ENCODE results near the gene XYLB. TPM values are rescaled to one million over a fixed set of nuclear protein-coding genes. Genes with fewer than 3 reads are reported as not detected.

Gene XYLB
- total RNA-seq, 4 donors from 2014 or later, result 3.1 to 6.6 (median 4.1) TPM

- Histone ChIP-seq H3K36me3 (no peaks in the 10 kb centered on the region), H3K4me3 (no peak overlapping the region), H3K27ac (no peak overlapping the region), H3K4me1 (no peaks in the 10 kb centered on the region), H3K9me3 (no peaks in the 10 kb centered on the region), H3K27me3 (no peaks in the 10 kb centered on the region)
- TF ChIP-seq POLR2A (IDR thresholded peaks at IDR 0.05) (no peak), EP300 (IDR thresholded peaks at IDR 0.05) (no peak), CTCF (IDR thresholded peaks at IDR 0.05) (no peak)
- WGBS, 2 donors, result 80 to 86% methylated on average over 5 of the region's 5 CpGs
- DNase-seq (ENCODE audit: low spot score in 2 of 2), result no peak
Measured at GRCh38 chr3:38313263-38313662, 33.3 kb upstream of the XYLB start.

GRCh38 chr3:38313695-38314094, 32.9 kb upstream of the XYLB start:
- H3K27me3 ChIP-seq, result no peaks in the 10 kb centered on the region

GRCh38 chr3:38314112-38314763, 32.3 kb upstream of the XYLB start:
- no peaks in the 10 kb centered on the region for H3K9me3 ChIP-seq
- no peaks in the 10 kb centered on the region for H3K36me3 ChIP-seq
- DNase-seq (ENCODE audit: low spot score in 2 of 2), result no peak
- no peak overlapping the region for H3K4me3 ChIP-seq
- TF ChIP-seq POLR2A (IDR thresholded peaks at IDR 0.05) (no peak), EP300 (IDR thresholded peaks at IDR 0.05) (no peak), CTCF (IDR thresholded peaks at IDR 0.05) (no peak)
- no peaks in the 10 kb centered on the region for H3K27me3 ChIP-seq
- 22 to 41% methylated on average over 4 of the region's 4 CpGs for WGBS, 2 donors
- H3K27ac ChIP-seq, result no peak overlapping the region
- no peaks in the 10 kb centered on the region for H3K4me1 ChIP-seq

More at GRCh38 chr3:38313695-38314094, 32.9 kb upstream of the XYLB start:
- no peaks in the 10 kb centered on the region for H3K36me3 ChIP-seq
- H3K27ac ChIP-seq, result no peak overlapping the region
- no peak for DNase-seq (ENCODE audit: low spot score in 2 of 2)
- no peaks in the 10 kb centered on the region for H3K9me3 ChIP-seq
- 75 to 78% methylated on average over 11 of the region's 11 CpGs for WGBS, 2 donors
- H3K4me1 ChIP-seq, result no peaks in the 10 kb centered on the region
- TF ChIP-seq POLR2A (IDR thresholded peaks at IDR 0.05) (no peak), CTCF (IDR thresholded peaks at IDR 0.05) (no peak)
- no peak overlapping the region for H3K4me3 ChIP-seq

- TF ChIP-seq POLR2A (IDR thresholded peaks at IDR 0.05) (no peak), EP300 (IDR thresholded peaks at IDR 0.05) (no peak), CTCF (IDR thresholded peaks at IDR 0.05) (no peak)
- Histone ChIP-seq H3K27me3 (no peaks in the 10 kb centered on the region), H3K36me3 (no peaks in the 10 kb centered on the region), H3K4me1 (no peaks in the 10 kb centered on the region), H3K4me3 (no peak overlapping the region), H3K27ac (no peak overlapping the region), H3K9me3 (no peaks in the 10 kb centered on the region)
- DNase-seq (ENCODE audit: low spot score in 2 of 2), result no peak
- 60 to 70% methylated on average over 5 of the region's 5 CpGs for WGBS, 2 donors
Measured at GRCh38 chr3:38314764-38315487, 31.7 kb upstream of the XYLB start.

GRCh38 chr3:38315488-38316230, 30.9 kb upstream of the XYLB start:
- Histone ChIP-seq H3K27me3 (no peaks in the 10 kb centered on the region), H3K4me1 (no peaks in the 10 kb centered on the region), H3K36me3 (no peaks in the 10 kb centered on the region), H3K9me3 (no peaks in the 10 kb centered on the region), H3K27ac (no peak overlapping the region), H3K4me3 (no peak overlapping the region)
- DNase-seq (ENCODE audit: low spot score in 2 of 2), result no peak
- no peak for TF ChIP-seq EP300 (IDR thresholded peaks at IDR 0.05)
- no peak for TF ChIP-seq CTCF (IDR thresholded peaks at IDR 0.05)
- TF ChIP-seq POLR2A (IDR thresholded peaks at IDR 0.05), result no peak
- WGBS, 2 donors, result 84 to 92% methylated on average over 8 to 10 of the region's 10 CpGs
